GM23338 (cell line): ENCODE data around the gene PSMB7. TPM values are rescaled to one million over a fixed set of nuclear protein-coding genes. Genes with fewer than 3 reads are reported as not detected.

Experiments used
- ATAC-seq: fragments of 200-7000 bp; cut with Tn5 transposase; 3 replicates; pipeline ENCODE4 v1.9.1; 2020
- DNase-seq: peaks from one replicate; pipeline ENCODE4 v3.0.0-alpha.2; 2015; ENCODE audit warnings: low spot score
- H2AFZ ChIP-seq: fragments of 200-600 bp; sonication (generic); 2 replicates; pipeline ENCODE4 v1.8.0; 2016; ENCODE audit warnings: antibody characterized with exemption, mild to moderate bottlenecking, moderate library complexity
- H3F3A ChIP-seq: fragments of 200-600 bp; sonication (generic); replicated peaks from 2 replicates; pipeline ENCODE4 v1.8.0; 2017; ENCODE audit warnings: antibody characterized with exemption, mixed run types, low read depth
- H3K27ac ChIP-seq: fragments of 200-600 bp; sonication (generic); 2 replicates; pipeline ENCODE4 v1.6.1; 2016; ENCODE audit warnings: low read depth
- H3K27me3 ChIP-seq: fragments of 200-600 bp; sonication (generic); 2 replicates; pipeline ENCODE4 v1.8.0; 2016; ENCODE audit warnings: mild to moderate bottlenecking, mixed run types, moderate library complexity; ENCODE audit not compliant: insufficient read depth
- H3K36me3 ChIP-seq: fragments of 200-600 bp; sonication (generic); 2 replicates; pipeline ENCODE4 v1.8.0; 2016; ENCODE audit warnings: mild to moderate bottlenecking; ENCODE audit not compliant: insufficient read depth
- H3K4me1 ChIP-seq: fragments of 200-600 bp; sonication (generic); 2 replicates; pipeline ENCODE4 v1.8.0; 2016; ENCODE audit warnings: mild to moderate bottlenecking, moderate library complexity; ENCODE audit not compliant: insufficient read depth
- H3K4me2 ChIP-seq: fragments of 200-600 bp; sonication (generic); 2 replicates; pipeline ENCODE4 v1.7.1; 2017; ENCODE audit warnings: mixed run types
- H3K4me3 ChIP-seq: fragments of 200-600 bp; sonication (generic); 2 replicates; pipeline ENCODE4 v1.6.1; 2016; ENCODE audit warnings: mixed run types
- H3K79me2 ChIP-seq: fragments of 200-600 bp; sonication (generic); replicated peaks from 2 replicates; pipeline ENCODE4 v1.8.0; 2017; ENCODE audit warnings: mild to moderate bottlenecking; ENCODE audit not compliant: insufficient read depth
- H3K9me2 ChIP-seq: fragments of 200-600 bp; sonication (generic); 2 replicates; pipeline ENCODE4 v1.8.0; 2017; ENCODE audit not compliant: insufficient read depth
- H4K20me1 ChIP-seq: fragments of 200-600 bp; sonication (generic); replicated peaks from 2 replicates; pipeline ENCODE4 v1.8.0; 2017; ENCODE audit warnings: mild to moderate bottlenecking; ENCODE audit not compliant: insufficient read depth
- H3K27ac Mint-ChIP-seq: 2 replicates; pipeline ENCODE4 v1.8.0; 2020; ENCODE audit warnings: inconsistent platforms, mild to moderate bottlenecking, moderate library complexity, mixed read lengths
- H3K27me3 Mint-ChIP-seq: 3 replicates; pipeline ENCODE4 v1.8.0; 2022; ENCODE audit warnings: low read depth, mild to moderate bottlenecking, moderate library complexity, mixed read lengths, inconsistent platforms; ENCODE audit not compliant: insufficient read depth, poor library complexity
- H3K36me3 Mint-ChIP-seq: 3 replicates; pipeline ENCODE4 v1.8.0; 2021; ENCODE audit warnings: low read depth, mild to moderate bottlenecking, inconsistent platforms, moderate library complexity, mixed read lengths
- H3K4me1 Mint-ChIP-seq: 3 replicates; pipeline ENCODE4 v1.8.0; 2020; ENCODE audit warnings: mild to moderate bottlenecking, inconsistent platforms, mixed read lengths
- H3K4me3 Mint-ChIP-seq: 3 replicates; pipeline ENCODE4 v1.8.0; 2021; ENCODE audit warnings: moderate library complexity, mild to moderate bottlenecking, inconsistent platforms, mixed read lengths
- H3K9me3 Mint-ChIP-seq: 3 replicates; pipeline ENCODE4 v1.8.0; 2020; ENCODE audit warnings: moderate library complexity, mild to moderate bottlenecking, inconsistent platforms, mixed read lengths
- EZH2 ChIP-seq: fragments of 200-600 bp; sonication (generic); IDR thresholded peaks from one replicate; pipeline ENCODE4 v1.8.0; 2017; ENCODE audit warnings: antibody characterized with exemption, mild to moderate bottlenecking, low read depth; ENCODE audit not compliant: unreplicated experiment
- EZH2phosphoT487 ChIP-seq: fragments of 200-600 bp; sonication (generic); IDR thresholded peaks from one replicate; pipeline ENCODE4 v1.8.1; 2018; ENCODE audit warnings: antibody characterized with exemption; ENCODE audit not compliant: unreplicated experiment
- ZNF114 ChIP-seq: fragments of 250-450 bp; sonication (Bioruptor Pico); IDR thresholded peaks from 2 replicates; pipeline ENCODE4 v1.5.0; 2020; ENCODE audit warnings: mild to moderate bottlenecking, moderate library complexity
- polyA plus RNA-seq: library from polyadenylated mRNA; unstranded; fragments of >200 nt; fragmentation: Nextera tagmentation; extraction: Ambion mirVana; gene quantifications from 2 replicates; pipeline ENCODE4 v1.2.1, GENCODE V29; 2016
- total RNA-seq: library from RNA; depleted of rRNA; stranded (reverse); fragments of >200 nt; shearing (Covaris generic); gene quantifications from 2 replicates; pipeline ENCODE4 v1.2.3, GENCODE V29; 2014
- TF ChIP-seq, protein P1 (sequence below), 2 experiments: fragments of 200-600 bp in 1 of 2; sonication (generic) in 1 of 2; conservative IDR thresholded peaks; 2 replicates each; pipeline versions ENCODE4 v1.5.1 to v1.6.1; 2016 to 2017; ENCODE audit warnings: antibody characterized with exemption in 2 of 2, low read depth in 2 of 2, mild to moderate bottlenecking in 2 of 2, moderate library complexity in 1 of 2

Gene PSMB7
- total and polyA plus RNA-seq, 2 experiments from 2014 or later = 255 to 268 TPM

- no peaks in the 10 kb centered on the region for H3K9me2 ChIP-seq
- H3K27ac ChIP-seq = no peak overlapping the region
- no peak overlapping the region for H3K27ac Mint-ChIP-seq
- no peaks in the 10 kb centered on the region; the same call in 2 of the 3 replicates for H3K9me3 Mint-ChIP-seq
- H3F3A ChIP-seq = no peaks in the 10 kb centered on the region
- no peaks in the 10 kb centered on the region for H3K79me2 ChIP-seq
- peak; percentile 61 for DNase-seq
- no peaks in the 10 kb centered on the region for H3K36me3 ChIP-seq
- peaks cover 8% of the 10 kb centered on the region for H3K27me3 Mint-ChIP-seq
- H4K20me1 ChIP-seq = no peaks in the 10 kb centered on the region
- H3K4me1 Mint-ChIP-seq = no peaks in the 10 kb centered on the region
- no peak overlapping the region for H2AFZ ChIP-seq
- no peaks in the 10 kb centered on the region; the same call in 2 of the 3 replicates for H3K36me3 Mint-ChIP-seq
- no peaks in the 10 kb centered on the region for H3K27me3 ChIP-seq
- no peak overlapping the region for H3K4me3 ChIP-seq
- H3K4me2 ChIP-seq = no peak overlapping the region
- ATAC-seq = peak; percentile 87
- no peaks in the 10 kb centered on the region for H3K4me1 ChIP-seq
- no peak for TF ChIP-seq EZH2
- TF ChIP-seq, protein P1, sequence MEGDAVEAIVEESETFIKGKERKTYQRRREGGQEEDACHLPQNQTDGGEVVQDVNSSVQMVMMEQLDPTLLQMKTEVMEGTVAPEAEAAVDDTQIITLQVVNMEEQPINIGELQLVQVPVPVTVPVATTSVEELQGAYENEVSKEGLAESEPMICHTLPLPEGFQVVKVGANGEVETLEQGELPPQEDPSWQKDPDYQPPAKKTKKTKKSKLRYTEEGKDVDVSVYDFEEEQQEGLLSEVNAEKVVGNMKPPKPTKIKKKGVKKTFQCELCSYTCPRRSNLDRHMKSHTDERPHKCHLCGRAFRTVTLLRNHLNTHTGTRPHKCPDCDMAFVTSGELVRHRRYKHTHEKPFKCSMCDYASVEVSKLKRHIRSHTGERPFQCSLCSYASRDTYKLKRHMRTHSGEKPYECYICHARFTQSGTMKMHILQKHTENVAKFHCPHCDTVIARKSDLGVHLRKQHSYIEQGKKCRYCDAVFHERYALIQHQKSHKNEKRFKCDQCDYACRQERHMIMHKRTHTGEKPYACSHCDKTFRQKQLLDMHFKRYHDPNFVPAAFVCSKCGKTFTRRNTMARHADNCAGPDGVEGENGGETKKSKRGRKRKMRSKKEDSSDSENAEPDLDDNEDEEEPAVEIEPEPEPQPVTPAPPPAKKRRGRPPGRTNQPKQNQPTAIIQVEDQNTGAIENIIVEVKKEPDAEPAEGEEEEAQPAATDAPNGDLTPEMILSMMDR (conservative IDR thresholded peaks at IDR 0.05; ENCODE audit: low read depth in 2 of 2) = peak; percentile 47 to 64
- no peak overlapping the region for H3K4me3 Mint-ChIP-seq
Measured at GRCh38 chr9:124312290-124313265, 102.7 kb downstream of the PSMB7 start.

DNA sequence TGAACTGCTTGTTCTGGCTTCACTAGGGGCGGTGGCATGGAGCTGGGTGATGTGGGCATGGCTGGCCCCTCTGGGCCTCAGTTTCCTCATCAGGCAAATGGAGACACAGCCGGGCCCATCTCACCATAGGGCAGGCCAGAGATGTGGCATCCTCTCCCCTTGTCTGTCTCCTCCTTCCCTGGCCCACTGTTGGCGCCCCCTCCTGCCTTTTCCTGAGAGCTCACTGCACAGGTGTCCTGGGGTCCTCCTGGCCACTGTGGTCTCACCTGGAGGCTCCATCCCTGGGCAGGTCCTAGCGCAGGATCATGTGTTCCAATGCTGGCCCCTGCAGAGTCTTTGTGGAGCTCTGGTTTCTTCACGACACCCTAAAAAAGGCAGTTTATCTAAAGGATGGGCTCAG, 104.0 kb downstream of the PSMB7 start:
- Mint-ChIP-seq H3K36me3 (no peaks in the 10 kb centered on the region), H3K27ac (no peak overlapping the region), H3K4me3 (no peak overlapping the region), H3K9me3 (no peaks in the 10 kb centered on the region; the same call in 2 of the 3 replicates), H3K27me3 (peaks cover 8% of the 10 kb centered on the region), H3K4me1 (no peaks in the 10 kb centered on the region)
- H3K27ac ChIP-seq = no peak overlapping the region
- no peak overlapping the region for H2AFZ ChIP-seq
- no peaks in the 10 kb centered on the region for H4K20me1 ChIP-seq
- no peaks in the 10 kb centered on the region for H3K27me3 ChIP-seq
- H3F3A ChIP-seq = no peaks in the 10 kb centered on the region
- TF ChIP-seq ZNF114 (no peak), EZH2phosphoT487 (no peak)
- TF ChIP-seq, protein P1 (conservative IDR thresholded peaks at IDR 0.05; ENCODE audit: low read depth in 2 of 2) = peak; percentile 28 to 73; a peak in 2 of 4 replicates
- DNase-seq (peak; percentile 58), ATAC-seq (peak; percentile 69)
- no peaks in the 10 kb centered on the region for H3K36me3 ChIP-seq
- H3K4me2 ChIP-seq = no peak overlapping the region
- no peak overlapping the region for H3K4me3 ChIP-seq
- H3K4me1 ChIP-seq = no peaks in the 10 kb centered on the region
- H3K9me2 ChIP-seq = no peaks in the 10 kb centered on the region
- no peaks in the 10 kb centered on the region for H3K79me2 ChIP-seq
